AG10803 (cell line): ENCODE results near the gene PTPRA.

Experiments
- DNase-seq: peaks from one replicate; pipeline ENCODE4 v3.0.0; 2010; ENCODE audit warnings: low read depth
- H3K4me3 ChIP-seq: 2 replicates; pipeline ENCODE4 v1.5.1; 2011; ENCODE audit warnings: mild to moderate bottlenecking, low read length, control low read depth
- CTCF ChIP-seq: conservative IDR thresholded peaks from 2 replicates; pipeline ENCODE4 v1.5.1; 2011; ENCODE audit warnings: mild to moderate bottlenecking, low read length, control low read depth, inconsistent platforms

The PTPRA gene

DNA sequence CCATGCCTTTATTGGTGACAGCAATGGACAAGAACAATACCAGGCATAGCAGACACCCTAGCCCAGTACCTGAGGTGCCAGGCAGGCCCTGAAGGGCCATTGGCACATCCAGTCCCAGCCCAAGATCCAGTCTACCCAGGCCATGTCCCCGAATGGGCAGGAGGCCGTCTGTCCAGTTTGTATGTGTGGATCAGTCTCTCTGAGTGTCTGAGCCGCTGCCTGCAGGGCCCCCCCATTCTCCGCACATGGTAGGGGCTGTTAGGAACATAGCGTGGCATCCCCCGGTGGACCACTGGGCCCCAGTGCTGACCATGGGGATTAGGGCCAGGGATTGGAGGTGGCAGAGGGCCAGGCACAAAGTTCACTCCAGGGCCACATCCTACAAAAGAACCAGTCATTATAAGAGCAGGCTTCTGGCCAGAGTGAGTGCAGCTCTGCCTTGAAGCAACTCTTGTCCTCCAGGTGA lies 37.9 kb upstream of the PTPRA start:
- no peak for TF ChIP-seq CTCF
- no peak overlapping the region for H3K4me3 ChIP-seq
- DNase-seq = no peak

DNA sequence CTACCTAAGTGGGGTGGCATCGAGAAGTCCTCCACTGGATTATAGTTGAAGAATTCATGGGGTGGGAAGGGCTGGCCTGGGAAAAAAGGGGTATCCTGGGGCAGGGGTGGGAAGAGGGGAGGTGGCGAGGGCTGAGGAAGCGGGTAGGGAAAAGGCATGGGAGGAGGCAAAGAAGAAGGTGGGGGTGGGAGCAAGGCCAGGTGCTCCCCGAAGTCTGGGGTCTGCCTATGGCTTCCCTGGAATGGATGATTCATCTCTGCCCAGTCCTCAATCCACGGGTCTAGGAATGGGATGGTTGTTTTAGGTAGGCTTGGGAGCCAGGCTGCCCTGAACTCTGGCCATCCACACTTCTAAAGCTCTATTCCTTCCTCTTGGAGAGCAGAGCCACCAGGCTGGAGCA lies 37.2 kb upstream of the PTPRA start:
- H3K4me3 ChIP-seq = no peak overlapping the region
- DNase-seq = no peak
- TF ChIP-seq CTCF = no peak

- no peak for DNase-seq
- TF ChIP-seq CTCF = no peak
- no peak overlapping the region for H3K4me3 ChIP-seq
Measured at GRCh38 chr20:2837221-2837960, 35.9 kb upstream of the PTPRA start.

DNA sequence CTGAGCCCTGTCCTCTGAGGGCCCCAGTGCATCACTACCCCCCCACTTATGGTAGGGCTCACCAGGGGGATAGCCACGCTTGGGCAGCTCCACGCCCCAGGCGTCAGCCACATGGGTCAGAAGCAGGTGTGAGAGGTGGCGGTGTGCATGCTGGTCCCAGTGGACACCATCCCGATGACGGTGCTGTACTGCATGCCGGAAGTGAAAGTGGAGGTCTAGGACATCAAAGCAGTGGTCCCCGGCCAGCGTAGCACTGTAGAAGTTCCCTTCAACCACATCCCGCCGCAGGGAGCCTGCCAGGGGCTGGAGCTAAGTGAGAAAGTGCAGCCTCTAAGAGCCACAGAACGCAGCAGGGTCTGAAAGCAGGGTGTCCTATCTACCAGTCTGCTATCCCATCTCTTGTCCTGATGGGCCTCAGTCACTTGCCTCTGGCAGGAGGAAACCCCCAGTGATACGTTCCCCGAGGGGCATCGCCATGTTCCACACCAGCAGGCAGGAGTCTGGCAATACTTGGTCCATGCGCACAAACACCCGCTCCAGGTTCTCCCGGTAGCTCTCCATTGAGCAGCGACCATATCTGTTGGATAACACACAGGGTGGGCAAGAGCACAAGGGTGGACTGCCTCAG lies 35.0 kb upstream of the PTPRA start:
- TF ChIP-seq CTCF = no peak
- no peak for DNase-seq
- H3K4me3 ChIP-seq = no peak overlapping the region

- H3K4me3 ChIP-seq = no peak overlapping the region
- no peak for DNase-seq
Measured at GRCh38 chr20:2838847-2839671, 34.2 kb upstream of the PTPRA start.

GRCh38 chr20:2839732-2840137 lies 33.5 kb upstream of the PTPRA start:
- peak overlapping the region; percentile 92 for H3K4me3 ChIP-seq
- no peak for DNase-seq
- TF ChIP-seq CTCF = no peak

More at GRCh38 chr20:2838847-2839671, 34.2 kb upstream of the PTPRA start:
- no peak for TF ChIP-seq CTCF
